Frontal cortex (tissue), 4 donors: ENCODE data around the gene DEFB121. TPM values are rescaled to one million over a fixed set of nuclear protein-coding genes. Genes with fewer than 3 reads are reported as not detected.
"Not testable (repeated sequence)": the region's sequence is repeated elsewhere in the genome, so short reads cannot be mapped to it uniquely, and the experiment has no call there.

ENCODE experiments used
- DNase-seq, 2 donors: peaks; one replicate each; pipeline ENCODE4 v3.0.0; 2012; ENCODE audit warnings: low spot score in 2 of 2
- FAIRE-seq: peaks from 2 replicates; lab custom pipeline; 2012; peaks lifted over from hg19 to GRCh38; lab: Jason Lieb, UNC
- total RNA-seq: library from RNA; depleted of rRNA; stranded (reverse); fragments of >200 nt; gene quantifications from one replicate; pipeline ENCODE4 v1.2.3, GENCODE V29; 2014
- donor health status: control.
- donor health status: control.
- donor health status: control.

The DEFB121 gene
- total RNA-seq: not detected

- DNase-seq: no peak
- FAIRE-seq: no peak
These were observed at the start of gene DEFB121 for GRCh38 chr20:31406115-31406514. Gene DEFB121 (minus strand): TSS chr20:31406215. CDS start chr20:31406152, 63 bp downstream.

DNA sequence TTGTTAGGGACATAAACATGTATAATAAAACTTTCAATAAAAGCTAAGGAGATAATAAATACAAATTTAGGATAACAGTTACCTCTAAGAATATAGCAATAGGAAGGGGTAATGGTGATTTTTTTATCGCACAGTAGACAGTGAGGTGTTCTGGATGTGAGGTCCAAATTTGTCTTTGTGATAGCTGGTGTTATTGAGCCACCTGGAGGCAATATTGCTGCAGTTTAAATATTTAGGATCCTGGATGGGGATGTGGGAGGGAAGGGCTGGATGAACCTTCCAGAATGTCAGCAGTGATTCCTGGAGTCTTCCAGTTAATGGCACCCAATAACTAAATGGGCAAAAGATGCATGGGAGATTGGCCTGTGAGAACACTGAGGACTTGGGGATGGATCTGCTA, 48.3 kb upstream of the DEFB121 start:
- FAIRE-seq (no peak), DNase-seq (no peak)

GRCh38 chr20:31452575-31452974, 46.6 kb upstream of the DEFB121 start:
- FAIRE-seq: no peak
- DNase-seq: no peak

DNA sequence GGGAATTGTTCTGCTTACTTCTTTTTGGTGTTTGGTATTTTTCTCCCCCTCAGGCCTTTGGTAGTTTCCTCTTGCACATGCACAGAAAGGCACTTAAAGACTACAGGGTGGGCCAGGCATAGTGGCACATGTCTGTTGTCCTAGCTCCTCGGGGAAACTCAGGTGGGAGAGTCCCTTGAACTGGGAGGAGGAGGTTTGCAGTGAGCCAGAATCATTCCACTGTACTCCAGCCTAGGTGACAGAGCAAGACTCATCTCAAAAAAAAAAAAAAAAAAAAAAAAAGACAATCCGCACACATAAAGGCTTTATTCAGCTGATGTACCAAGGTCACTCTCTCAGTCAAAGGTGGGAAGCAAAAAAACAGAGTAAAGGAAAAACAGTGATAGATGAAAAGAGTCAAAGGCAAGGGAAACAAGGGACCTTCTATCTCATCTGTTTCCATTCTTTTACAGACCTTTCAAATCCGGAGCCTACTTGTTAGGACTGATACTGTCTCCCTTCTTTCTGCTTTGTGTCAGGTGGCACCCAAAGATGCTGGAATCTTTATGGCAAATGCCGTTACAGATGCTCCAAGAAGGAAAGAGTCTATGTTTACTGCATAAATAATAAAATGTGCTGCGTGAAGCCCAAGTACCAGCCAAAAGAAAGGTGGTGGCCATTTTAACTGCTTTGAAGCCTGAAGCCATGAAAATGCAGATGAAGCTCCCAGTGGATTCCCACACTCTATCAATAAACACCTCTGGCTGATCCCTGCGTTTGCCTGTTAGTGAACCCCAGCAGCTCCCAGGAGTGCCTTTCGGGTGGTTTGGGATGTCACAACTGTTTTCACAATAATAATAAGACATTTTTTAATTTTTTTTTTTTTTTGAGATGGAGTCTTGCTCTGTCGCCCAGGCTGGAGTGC, 43.7 kb upstream of the DEFB121 start:
- DNase-seq (no peak), FAIRE-seq (no peak)

GRCh38 chr20:31446084-31446819, 40.2 kb upstream of the DEFB121 start:
- FAIRE-seq (no peak), DNase-seq (no peak)

- no peak for DNase-seq
These were observed 34.1 kb upstream of the DEFB121 start, which contains the start of gene DEFB123 for GRCh38 chr20:31440012-31440659. Gene DEFB123 (plus strand): TSS chr20:31440632. CDS start chr20:31440699, 67 bp downstream.

GRCh38 chr20:31430568-31431115, 24.6 kb upstream of the DEFB121 start:
- FAIRE-seq: no peak

More at GRCh38 chr20:31440012-31440659, 34.1 kb upstream of the DEFB121 start, which contains the start of gene DEFB123:
- FAIRE-seq: no peak

DNA sequence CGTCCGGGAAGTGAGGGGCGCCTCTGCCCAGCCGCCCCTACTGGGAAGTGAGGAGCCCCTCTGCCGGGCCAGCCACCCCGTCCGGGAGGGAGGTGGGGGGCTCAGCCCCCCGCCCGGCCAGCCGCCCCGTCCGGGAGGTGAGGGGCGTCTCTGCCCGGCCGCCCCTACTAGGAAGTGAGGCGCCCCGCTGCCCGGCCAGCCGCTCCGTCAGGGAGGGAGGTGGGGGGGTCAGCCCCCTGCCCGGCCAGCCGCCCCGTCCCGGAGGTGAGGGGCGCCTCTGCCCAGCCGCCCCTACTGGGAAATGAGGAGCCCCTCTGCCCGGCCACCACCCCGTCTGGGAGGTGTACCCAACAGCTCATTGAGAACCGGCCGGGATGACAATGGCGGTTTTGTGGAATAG, 21.6 kb upstream of the DEFB121 start:
- not testable (repeated sequence) for DNase-seq, FAIRE-seq

More at GRCh38 chr20:31430568-31431115, 24.6 kb upstream of the DEFB121 start:
- DNase-seq: no peak

GRCh38 chr20:31426891-31427551, 21.0 kb upstream of the DEFB121 start:
- not testable (repeated sequence) for FAIRE-seq

GRCh38 chr20:31425797-31426196, 19.8 kb upstream of the DEFB121 start:
- no peak for FAIRE-seq
- DNase-seq: no peak

More at GRCh38 chr20:31426891-31427551, 21.0 kb upstream of the DEFB121 start:
- not testable (repeated sequence) for DNase-seq

DNA sequence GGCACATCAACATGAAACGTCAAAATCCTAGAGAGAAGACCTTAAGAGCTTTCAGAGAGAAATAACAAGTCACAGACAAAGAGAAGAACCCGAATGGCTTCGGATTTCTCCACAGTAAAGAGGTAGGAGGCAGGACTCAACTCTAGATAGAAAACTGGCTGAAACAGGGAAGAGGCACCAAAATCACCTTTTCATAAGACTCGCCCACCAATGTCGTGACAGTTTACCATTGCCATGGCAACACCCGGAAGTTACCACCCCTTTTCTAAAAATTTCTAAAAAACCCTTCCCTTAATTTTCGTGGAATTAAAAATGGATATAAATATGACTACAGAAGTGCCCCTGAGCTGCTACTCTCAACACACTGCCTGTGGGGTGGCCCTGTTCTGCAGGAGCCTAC, 12.3 kb upstream of the DEFB121 start:
- FAIRE-seq: no peak
- DNase-seq: no peak

- no peak for DNase-seq
- FAIRE-seq: no peak
These were observed 9.6 kb upstream of the DEFB121 start for GRCh38 chr20:31415653-31416052.

DNA sequence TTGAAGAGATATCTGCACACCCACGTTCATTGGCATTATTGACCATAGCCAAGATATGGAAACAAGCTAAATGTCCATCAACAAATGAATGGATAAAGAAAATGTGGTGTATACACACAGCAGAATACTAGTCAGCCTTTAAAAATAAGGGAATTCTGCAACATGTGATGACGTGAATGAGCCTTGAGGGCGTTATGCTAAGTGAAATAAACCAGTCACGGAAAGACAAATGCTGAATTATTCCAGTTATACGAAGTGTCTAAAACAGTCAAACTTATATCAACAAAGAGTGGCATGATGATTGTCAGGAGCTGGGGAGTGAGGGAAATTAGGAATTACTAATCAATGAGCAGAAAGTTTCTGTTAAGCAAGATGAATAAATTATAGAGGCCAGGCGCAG, 8.4 kb upstream of the DEFB121 start:
- DNase-seq: no peak
- no peak for FAIRE-seq

- no peak for FAIRE-seq
- DNase-seq: no peak
These were observed 4.0 kb upstream of the DEFB121 start for GRCh38 chr20:31410011-31410410.

DNA sequence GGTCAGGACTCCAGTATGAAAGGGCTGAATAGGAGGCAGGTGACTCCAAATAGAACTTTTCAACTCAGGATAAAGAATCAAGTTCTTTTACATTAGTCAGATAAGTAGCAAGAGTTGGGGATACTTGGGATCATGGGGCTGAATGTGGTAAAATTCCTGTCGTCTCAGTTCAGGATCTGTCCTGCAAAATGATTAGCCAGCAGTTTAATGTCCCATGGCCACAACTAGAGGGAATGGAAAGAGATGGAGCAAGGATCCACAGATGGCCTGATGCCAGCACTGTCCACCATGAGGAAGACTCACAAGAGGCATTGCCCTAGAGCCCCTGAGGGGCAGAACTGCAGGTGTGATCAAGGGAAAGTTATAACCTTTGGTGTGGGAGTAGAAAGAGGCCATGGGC, 2.1 kb downstream of the DEFB121 start:
- no peak for FAIRE-seq
- no peak for DNase-seq

GRCh38 chr20:31394900-31395299, 11.1 kb downstream of the DEFB121 start:
- DNase-seq: no peak
- no peak for FAIRE-seq

DNA sequence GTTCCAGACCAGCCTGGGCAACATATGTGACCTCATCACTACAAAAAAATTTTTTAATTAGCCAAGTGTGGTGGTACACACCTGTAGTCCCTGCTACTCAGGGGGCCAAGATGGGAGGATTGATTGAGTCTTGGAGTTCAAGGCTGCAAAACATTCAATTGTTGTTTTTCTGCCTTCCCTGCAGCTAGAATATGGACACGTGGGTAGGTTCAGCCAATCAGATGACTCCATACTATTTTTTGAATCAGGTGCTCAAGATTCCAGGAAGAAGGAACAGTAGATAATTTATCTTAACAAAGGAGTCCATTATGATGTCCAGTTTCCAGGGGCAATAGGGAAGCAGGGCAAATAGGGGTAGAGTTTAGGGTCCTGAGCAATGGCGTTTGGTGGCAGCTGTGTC, 13.2 kb downstream of the DEFB121 start:
- FAIRE-seq (no peak), DNase-seq (no peak)

GRCh38 chr20:31390490-31390889, 15.5 kb downstream of the DEFB121 start, which contains the start of gene DEFB119:
Gene DEFB119 (minus strand): TSS chr20:31390590. CDS start chr20:31390483, 107 bp downstream.
- DNase-seq (no peak), FAIRE-seq (no peak)

GRCh38 chr20:31374346-31374745, 31.7 kb downstream of the DEFB121 start:
- FAIRE-seq: no peak
- no peak for DNase-seq
